GM19467 (cell line): Measurements from ENCODE around the gene GSTO2.

Experiments
- ATAC-seq: cut with Tn5 transposase; IDR thresholded peaks from one replicate; pipeline ENCODE4 v1.9.1; 2021; ENCODE audit warnings: mild to moderate bottlenecking, moderate library complexity; ENCODE audit not compliant: unreplicated experiment

Gene GSTO2

GRCh38 chr10:104306897-104307296 lies 37.9 kb downstream of the GSTO2 start:
- ATAC-seq, result no peak

DNA sequence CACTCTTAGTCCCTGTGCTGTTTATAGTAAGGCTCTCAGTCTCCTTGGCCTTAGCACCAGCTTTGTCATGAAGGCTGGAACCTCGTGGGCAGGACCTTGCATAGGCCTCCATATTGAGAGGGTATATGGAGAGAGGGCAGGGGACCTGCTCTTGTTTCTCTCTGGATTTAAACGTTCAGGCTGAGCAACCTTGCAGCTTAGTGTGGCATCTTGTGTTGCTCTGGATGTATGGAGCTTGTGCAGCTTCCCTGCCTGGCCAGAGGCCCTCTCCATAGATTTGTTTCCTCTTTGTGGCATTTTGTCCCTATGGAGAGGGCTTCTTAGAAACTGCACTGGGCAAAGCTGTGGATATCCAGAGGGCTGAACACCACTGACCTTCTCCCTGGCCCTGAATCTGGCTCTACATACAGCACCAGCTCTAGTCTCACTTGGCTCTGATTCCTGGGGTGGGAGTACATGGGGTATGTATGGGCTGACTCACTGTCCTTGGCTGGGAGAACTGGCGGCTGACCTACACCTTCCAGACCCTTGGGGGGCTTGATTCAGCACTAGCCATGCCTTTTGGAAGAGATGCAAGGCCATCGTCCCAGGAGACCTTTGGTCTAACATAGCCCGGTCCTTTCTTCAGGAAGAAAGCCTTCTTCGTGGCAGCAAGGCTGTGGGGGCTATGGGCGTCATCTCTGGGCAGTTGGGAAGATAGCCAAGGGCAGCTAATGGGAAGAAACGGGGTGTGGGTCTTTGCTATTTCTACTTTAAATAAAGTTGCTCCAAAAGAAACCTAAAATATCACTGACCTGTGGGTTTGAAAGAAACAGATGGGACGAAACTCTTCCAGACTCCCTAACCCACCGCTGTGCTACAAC lies 38.8 kb downstream of the GSTO2 start:
- no peak for ATAC-seq

GRCh38 chr10:104308439-104308903 lies 39.5 kb downstream of the GSTO2 start:
- ATAC-seq, result peak; percentile 73

- no peak for ATAC-seq
These were observed 41.3 kb downstream of the GSTO2 start for GRCh38 chr10:104309980-104310978.

GRCh38 chr10:104311184-104311720 lies 42.3 kb downstream of the GSTO2 start:
- no peak for ATAC-seq

GRCh38 chr10:104314591-104315485 lies 45.9 kb downstream of the GSTO2 start:
- ATAC-seq, result no peak

GRCh38 chr10:104315486-104315921 lies 46.5 kb downstream of the GSTO2 start:
- no peak for ATAC-seq

DNA sequence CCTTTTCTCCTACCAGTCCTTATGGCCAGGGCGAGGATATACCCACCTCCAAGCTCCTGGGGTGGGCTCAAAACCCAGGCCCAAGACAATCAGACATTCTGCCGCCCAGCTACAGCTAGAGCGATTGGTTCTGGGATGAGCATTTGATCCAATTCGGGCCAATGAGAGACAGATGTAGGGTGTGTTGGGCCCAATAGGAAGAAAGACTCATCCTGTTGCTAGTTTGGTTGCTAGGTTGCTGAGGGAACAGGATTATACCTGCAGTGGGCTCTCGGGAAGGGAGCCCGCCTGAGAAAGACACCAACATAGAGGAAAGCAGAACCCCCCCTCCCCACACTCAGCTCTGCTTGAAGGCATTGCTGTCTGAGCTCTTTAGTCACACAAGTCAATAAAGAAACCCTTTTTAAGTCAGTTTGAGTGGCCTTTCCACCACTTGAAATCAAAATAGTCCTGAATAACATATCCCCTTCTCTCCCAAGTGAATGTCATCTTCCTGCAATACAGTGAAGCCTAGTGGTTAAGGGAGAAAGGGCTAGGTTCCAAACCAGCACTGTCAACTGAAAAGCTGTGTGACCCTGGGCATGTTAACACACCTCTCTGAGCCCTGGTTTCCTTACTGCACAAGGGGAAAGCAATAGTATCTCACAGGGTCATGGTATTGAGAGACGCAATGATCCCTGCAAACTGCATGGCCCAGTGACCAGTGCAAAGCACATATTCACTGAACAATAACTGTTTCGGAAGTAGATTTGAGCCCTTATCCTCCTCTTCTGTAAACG lies 47.5 kb downstream of the GSTO2 start:
- no peak for ATAC-seq

DNA sequence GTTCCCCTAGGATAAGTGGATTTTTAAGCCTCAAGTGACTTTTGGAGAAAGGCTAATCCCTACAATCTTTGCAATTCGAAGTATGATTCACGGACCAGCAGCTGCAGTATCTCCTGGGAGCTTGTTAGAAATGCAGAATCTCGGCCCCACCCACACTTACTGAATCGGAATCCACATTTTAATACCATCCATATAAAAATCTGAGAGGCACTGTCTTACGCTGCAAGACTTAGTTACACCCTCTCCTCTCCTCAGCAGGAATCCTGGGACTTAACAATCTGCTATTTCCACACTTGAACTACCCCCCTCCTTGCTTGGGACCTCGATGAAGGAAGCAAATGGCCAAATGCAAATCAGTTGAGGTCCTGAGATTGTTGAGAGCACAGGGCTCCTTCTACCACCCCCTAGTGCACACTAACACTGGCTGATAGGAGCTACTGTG lies 48.3 kb downstream of the GSTO2 start:
- ATAC-seq, result no peak

DNA sequence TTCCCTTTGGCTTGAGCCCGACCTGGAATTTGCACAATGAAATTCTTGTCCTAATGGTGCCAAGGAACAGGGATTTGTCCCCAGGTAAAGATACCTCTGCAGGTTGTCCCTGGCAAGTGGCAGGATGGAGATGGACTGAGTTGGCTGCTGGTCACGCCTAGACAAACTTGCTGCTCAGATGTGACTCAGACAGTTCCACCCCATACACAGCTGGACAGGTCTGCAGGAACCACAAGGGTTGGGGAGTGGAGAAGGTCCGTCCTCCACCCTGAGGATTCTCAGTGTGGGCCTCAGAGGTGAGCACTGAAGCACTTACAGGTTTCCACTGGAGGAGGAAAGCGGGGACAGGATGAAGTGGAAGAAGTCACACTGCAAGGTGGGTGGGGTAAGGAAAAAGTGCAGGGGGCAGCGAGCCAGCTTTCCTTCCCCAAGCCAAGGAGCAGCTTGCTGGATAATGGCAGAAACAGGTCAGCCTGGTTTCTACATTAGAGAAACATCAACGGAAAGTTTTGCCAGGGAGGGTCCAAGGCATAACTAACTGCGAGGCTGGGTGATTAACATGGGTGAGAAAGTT lies 48.8 kb downstream of the GSTO2 start:
- no peak for ATAC-seq

GRCh38 chr10:104318326-104318725 lies 49.3 kb downstream of the GSTO2 start:
- ATAC-seq, result no peak

DNA sequence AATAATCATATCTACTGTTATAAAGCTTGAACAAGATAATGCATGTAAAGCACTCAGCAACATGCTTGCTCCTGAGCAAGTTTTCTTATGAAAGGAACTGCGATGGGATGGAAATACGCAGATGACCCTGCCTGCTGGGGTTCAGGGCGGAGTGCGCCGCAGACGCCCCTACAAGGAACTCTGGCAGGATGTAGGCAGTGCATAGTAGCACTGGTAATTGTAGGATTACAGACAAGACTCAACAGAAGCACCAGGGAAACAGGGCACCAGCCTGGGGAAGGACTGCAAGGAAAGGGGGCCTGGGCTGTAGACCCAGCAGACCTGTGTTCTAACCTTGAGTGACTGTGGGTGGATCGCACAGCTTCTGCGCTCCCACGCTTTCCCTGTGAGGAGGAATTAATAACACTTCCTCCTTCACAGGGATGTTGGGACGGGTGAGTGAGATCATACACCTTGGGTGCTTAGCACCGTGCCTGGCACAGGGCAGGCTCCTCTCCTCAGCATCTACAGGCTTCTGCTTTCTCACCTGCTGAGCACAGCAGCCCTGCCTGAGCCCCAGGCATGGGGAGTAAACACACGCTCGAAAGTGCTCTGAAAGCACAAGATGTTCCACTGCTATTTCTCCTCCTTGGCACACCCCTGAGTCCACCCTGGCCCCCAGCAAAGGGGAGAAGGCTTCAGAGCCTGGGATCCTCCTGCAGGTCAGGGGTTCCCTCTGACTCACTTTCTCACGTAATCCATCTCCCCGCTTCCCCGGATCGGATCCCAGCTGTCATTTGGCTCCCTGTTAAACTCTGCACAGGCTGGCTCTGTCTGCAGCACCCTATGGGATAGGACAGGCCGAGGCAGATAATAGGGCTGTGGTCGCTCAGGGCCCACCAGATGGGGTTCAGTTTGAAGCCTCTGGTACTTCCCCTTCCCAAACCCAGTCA lies 50.1 kb downstream of the GSTO2 start:
- ATAC-seq, result no peak

DNA sequence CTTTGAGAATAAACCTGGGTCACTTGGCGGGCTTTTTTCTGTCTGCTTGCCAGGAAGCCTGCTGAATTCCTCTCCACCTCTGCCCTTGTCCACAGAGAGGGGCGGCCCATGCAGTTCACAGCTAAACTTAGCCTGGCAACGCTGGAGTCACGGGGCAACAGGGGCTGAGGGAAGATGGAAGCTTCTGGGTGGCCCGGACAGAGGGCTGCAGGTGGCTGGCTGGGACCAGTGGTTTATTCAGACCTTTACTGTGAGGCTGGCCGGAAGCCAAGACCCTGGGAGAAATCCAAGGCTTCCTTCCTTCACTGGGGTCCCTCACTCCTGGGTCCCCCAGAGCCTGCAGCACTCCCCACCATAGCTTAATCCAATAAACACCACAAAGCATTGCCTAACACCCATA lies 52.2 kb downstream of the GSTO2 start:
- ATAC-seq, result no peak

GRCh38 chr10:104321725-104322415 lies 52.9 kb downstream of the GSTO2 start:
- ATAC-seq, result no peak

DNA sequence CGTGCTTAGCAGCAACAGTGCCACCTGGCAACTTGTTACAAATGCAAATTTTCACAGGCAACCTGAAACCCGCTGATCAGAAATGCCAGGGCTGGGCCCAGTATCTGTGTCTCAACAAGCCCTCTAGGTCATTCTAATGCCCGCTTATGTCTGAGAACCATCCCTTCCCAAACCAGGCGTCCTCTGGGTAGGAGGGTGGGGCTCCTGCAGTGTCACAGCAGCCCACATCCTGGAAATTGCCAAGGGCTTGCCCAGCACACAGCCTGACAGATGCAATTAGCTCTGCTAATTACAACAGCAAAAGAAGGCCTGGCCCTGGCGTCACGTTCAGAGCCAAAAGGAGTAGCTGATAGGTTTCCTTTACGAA lies 53.4 kb downstream of the GSTO2 start:
- ATAC-seq, result no peak

GRCh38 chr10:104323085-104323484 lies 54.1 kb downstream of the GSTO2 start:
- no peak for ATAC-seq

GRCh38 chr10:104323760-104324201 lies 54.8 kb downstream of the GSTO2 start:
- ATAC-seq, result no peak
